Common myeloid progenitor, CD34-positive (primary cell): ENCODE measurements around the gene DCAF16.

ENCODE experiments used
- CTCF ChIA-PET: fragments of 350-600 bp; sonication (Branson Sonifier 250); formaldehyde crosslinking; loops from one replicate; lab custom pipeline; 2021; ENCODE audit warnings: antibody characterized with exemption; lab: Charles Lee
- POLR2A ChIA-PET: fragments of 350-600 bp; sonication (Branson Sonifier 250); formaldehyde crosslinking; loops from one replicate; lab custom pipeline; 2021; ENCODE audit warnings: antibody characterized with exemption; lab: Charles Lee
- DNase-seq, 3 donors: peaks; one replicate each; pipeline versions ENCODE4 v3.0.0 to v3.0.0-alpha.2; 2013
- H3K27ac ChIP-seq, 2 experiments: 1 replicate in 1 of 2; 2 replicates in 1 of 2; pipeline ENCODE4 v1.7.0; 2013; ENCODE audit warnings: inconsistent platforms in 2 of 2, low read length in 2 of 2, mild to moderate bottlenecking in 2 of 2, low read depth in 1 of 2, moderate library complexity in 1 of 2; ENCODE audit not compliant: severe bottlenecking in 2 of 2, insufficient read depth in 1 of 2, poor library complexity in 1 of 2
- H3K27me3 ChIP-seq, 5 experiments: replicated peaks in 2 of 5; 1 replicate in 3 of 5; 2 replicates in 2 of 5; pipeline versions ENCODE4 v1.6.1 to v1.7.0; 2013; ENCODE audit warnings: low read length in 4 of 5, mild to moderate bottlenecking in 2 of 5, moderate library complexity in 2 of 5, inconsistent platforms in 1 of 5; ENCODE audit not compliant: insufficient read depth in 5 of 5, control insufficient read depth in 4 of 5
- H3K36me3 ChIP-seq, 4 experiments: 1 replicate in 2 of 4; 2 replicates in 2 of 4; pipeline versions ENCODE4 v1.6.1 to v1.7.0; 2013; ENCODE audit warnings: low read length in 3 of 4, control low read depth in 1 of 4, mild to moderate bottlenecking in 1 of 4; ENCODE audit not compliant: control insufficient read depth in 4 of 4, insufficient read depth in 4 of 4
- H3K4me1 ChIP-seq, 4 experiments: 1 replicate in 3 of 4; 2 replicates in 1 of 4; pipeline versions ENCODE4 v1.6.1 to v1.7.1; 2013; ENCODE audit warnings: low read length in 3 of 4, mild to moderate bottlenecking in 3 of 4, control low read depth in 1 of 4, inconsistent platforms in 1 of 4, moderate library complexity in 1 of 4; ENCODE audit not compliant: control insufficient read depth in 4 of 4, insufficient read depth in 4 of 4; ENCODE audit errors: control extremely low read depth in 1 of 4
- H3K4me3 ChIP-seq, 7 experiments: 1 replicate in 4 of 7; 2 replicates in 3 of 7; pipeline versions ENCODE4 v1.5.1 to v1.7.0; 2013; ENCODE audit warnings: mild to moderate bottlenecking in 7 of 7, low read length in 6 of 7, moderate library complexity in 6 of 7, inconsistent platforms in 2 of 7, low read depth in 2 of 7, control low read depth in 1 of 7; ENCODE audit not compliant: insufficient read depth in 4 of 7, control insufficient read depth in 1 of 7; ENCODE audit errors: extremely low read depth in 1 of 7
- H3K9me3 ChIP-seq, 5 experiments: 1 replicate in 4 of 5; 2 replicates in 1 of 5; pipeline versions ENCODE4 v1.6.1 to v1.7.1; 2013; ENCODE audit warnings: low read length in 4 of 5, mild to moderate bottlenecking in 2 of 5, inconsistent platforms in 1 of 5, low read depth in 1 of 5, moderate library complexity in 1 of 5; ENCODE audit not compliant: control insufficient read depth in 4 of 5, insufficient read depth in 2 of 5; ENCODE audit errors: control extremely low read depth in 1 of 5
- WGBS: methylation state at CpG from one replicate; pipeline ENCODE4 v1.1.5; 2013; ENCODE audit not compliant: insufficient coverage; 5-methylcytosine and 5-hydroxymethylcytosine counted together

Gene DCAF16

GRCh38 chr4:17788956-17789355 lies 21.6 kb downstream of the DCAF16 start:
- ChIA-PET CTCF (interaction anchor here (1.3 to 1.7 kb wide), 4 partner anchors 13 to 28 kb away, joined by 3 to 4 read pairs (median 3); no protein-coding TSS in a partner anchor), POLR2A (interaction anchor here (0.6 kb wide), 1 partner anchor 26 kb away, joined by 3 read pairs; no protein-coding TSS in a partner anchor)
- Histone ChIP-seq H3K27ac (no peak overlapping the region), H3K36me3 (peaks cover 0 to 7% (median 0%) of the 10 kb centered on the region in 4 experiments), H3K9me3 (peaks cover 0 to 2% (median 0%) of the 10 kb centered on the region in 5 experiments), H3K4me3 (no peak overlapping the region), H3K27me3 (no peaks in the 10 kb centered on the region), H3K4me1 (peaks cover 11 to 15% (median 12%) of the 10 kb centered on the region in 4 experiments)
- DNase-seq: no peak

- H3K4me1 ChIP-seq: peaks cover 11 to 15% (median 12%) of the 10 kb centered on the region in 4 experiments
- H3K27me3 ChIP-seq: peaks cover 0 to 5% (median 0%) of the 10 kb centered on the region in 5 experiments
- ChIA-PET CTCF (interaction anchor here (0.9 to 1.7 kb wide), 3 partner anchors 10 to 18 kb away, joined by 3 to 9 read pairs (median 4); no protein-coding TSS in a partner anchor), POLR2A (no interaction called here)
- H3K9me3 ChIP-seq: peaks cover 0 to 2% (median 0%) of the 10 kb centered on the region in 5 experiments
- 67% methylated on average over 1 of the region's 5 CpGs for WGBS
- no peak overlapping the region for H3K27ac ChIP-seq
- no peak for DNase-seq
- H3K4me3 ChIP-seq: no peak overlapping the region
- peaks cover 0 to 3% (median 0%) of the 10 kb centered on the region in 4 experiments for H3K36me3 ChIP-seq
Measured at GRCh38 chr4:17787315-17787714, 23.2 kb downstream of the DCAF16 start.

GRCh38 chr4:17786567-17786966 lies 24.0 kb downstream of the DCAF16 start:
- no peak overlapping the region for H3K27ac ChIP-seq
- peak overlapping the region in 2 of 7 experiments; percentile 11 to 43 for H3K4me3 ChIP-seq
- CTCF ChIA-PET: interaction anchor here (0.8 to 1.7 kb wide), 4 partner anchors 11 to 19 kb away, joined by 3 to 9 read pairs (median 4); no protein-coding TSS in a partner anchor
- no peaks in the 10 kb centered on the region for H3K9me3 ChIP-seq
- peaks cover 11 to 18% (median 17%) of the 10 kb centered on the region in 4 experiments for H3K4me1 ChIP-seq
- 3% methylated on average over 5 of the region's 5 CpGs for WGBS
- peaks cover 0 to 13% (median 5%) of the 10 kb centered on the region in 5 experiments for H3K27me3 ChIP-seq
- DNase-seq: peak; percentile 17 to 80 (median 71)
- POLR2A ChIA-PET: no interaction called here
- H3K36me3 ChIP-seq: peaks cover 0 to 2% (median 0%) of the 10 kb centered on the region in 4 experiments

- Histone ChIP-seq H3K27me3 (peaks cover 0 to 20% (median 6%) of the 10 kb centered on the region in 5 experiments), H3K36me3 (no peaks in the 10 kb centered on the region), H3K4me1 (peaks cover 11 to 25% (median 24%) of the 10 kb centered on the region in 4 experiments), H3K4me3 (no peak overlapping the region), H3K27ac (no peak overlapping the region), H3K9me3 (no peaks in the 10 kb centered on the region)
- CTCF ChIA-PET: interaction anchor here (0.8 kb wide), 1 partner anchor 14 kb away, joined by 3 read pairs; no protein-coding TSS in a partner anchor
- WGBS: 75% methylated on average over 3 of the region's 5 CpGs
- DNase-seq: no peak
- POLR2A ChIA-PET: no interaction called here
Measured at GRCh38 chr4:17785858-17786257, 24.7 kb downstream of the DCAF16 start.

GRCh38 chr4:17781300-17782287 lies 29.0 kb downstream of the DCAF16 start, which contains the start of gene FAM184B:
FAM184B (minus strand) TSS chr4:17781621; CDS start chr4:17781299, 322 bp downstream.
- WGBS: 8% methylated on average over 69 of the region's 82 CpGs

GRCh38 chr4:17780501-17781299 lies 29.9 kb downstream of the DCAF16 start:
- Histone ChIP-seq H3K27ac (no peak overlapping the region), H3K9me3 (peaks cover 0 to 2% (median 0%) of the 10 kb centered on the region in 5 experiments), H3K27me3 (peaks cover 8 to 51% (median 19%) of the 10 kb centered on the region in 5 experiments), H3K4me3 (peak overlapping the region; percentile 8 to 72 (median 57)), H3K36me3 (no peaks in the 10 kb centered on the region), H3K4me1 (peaks cover 0 to 18% (median 14%) of the 10 kb centered on the region in 4 experiments)
- no peak for DNase-seq
- 10% methylated on average over 29 of the region's 31 CpGs for WGBS
- ChIA-PET CTCF (interaction anchor here (0.8 to 1.7 kb wide), 3 partner anchors 24 to 334 kb away, joined by 3 read pairs; no protein-coding TSS in a partner anchor), POLR2A (interaction anchor here (0.6 kb wide), 1 partner anchor 21 kb away, joined by 3 read pairs; no protein-coding TSS in a partner anchor)

More at GRCh38 chr4:17781300-17782287, 29.0 kb downstream of the DCAF16 start, which contains the start of gene FAM184B:
- Histone ChIP-seq H3K4me3 (peak within 1 kb of the TSS; percentile 8 to 72 (median 57)), H3K4me1 (peaks cover 2 to 23% (median 19%) of the 10 kb centered on the region in 4 experiments), H3K27ac (no peak within 1 kb of the TSS), H3K27me3 (peaks cover 8 to 51% (median 19%) of the 10 kb centered on the region in 5 experiments), H3K36me3 (no peaks in the 10 kb centered on the region), H3K9me3 (peaks cover 0 to 2% (median 0%) of the 10 kb centered on the region in 5 experiments)
- POLR2A ChIA-PET: interaction anchor here (0.5 kb wide), 1 partner anchor 28 kb away, joined by 4 read pairs; no protein-coding TSS in a partner anchor
- DNase-seq: peak; percentile 16 to 71 (median 54)
- CTCF ChIA-PET: interaction anchor here (0.8 kb wide), 1 partner anchor 24 kb away, joined by 3 read pairs; no protein-coding TSS in a partner anchor
